NCI-H2081 (cell line): ENCODE measurements around the gene PPIP5K2.

Source experiments
- DNase-seq, 2 experiments: peaks; one replicate each; lab custom pipeline; 2025; lab: John Stamatoyannopoulos, UW

The PPIP5K2 gene

GRCh38 chr5:103245761-103246160 is 125.7 kb downstream of the PPIP5K2 start:
- DNase-seq = no peak

- DNase-seq = no peak
Observed at GRCh38 chr5:103247118-103247517, 127.0 kb downstream of the PPIP5K2 start.

GRCh38 chr5:103249068-103249467 is 129.0 kb downstream of the PPIP5K2 start:
- DNase-seq = no peak

- DNase-seq = no peak
Observed at GRCh38 chr5:103254921-103255320, 134.8 kb downstream of the PPIP5K2 start.

GRCh38 chr5:103255691-103256090 is 135.6 kb downstream of the PPIP5K2 start:
- DNase-seq = no peak

- no peak for DNase-seq
Observed at GRCh38 chr5:103256178-103256577, 136.1 kb downstream of the PPIP5K2 start.

GRCh38 chr5:103258368-103258956 is 138.4 kb downstream of the PPIP5K2 start, which contains the start of gene MACIR:
Gene MACIR (plus strand): TSS chr5:103258763. CDS start chr5:103275920, 17,157 bp downstream.
- DNase-seq = peak; percentile 89 to 90

- peak; percentile 62 to 63 for DNase-seq
Observed at GRCh38 chr5:103258957-103259704, 139.0 kb downstream of the PPIP5K2 start.

GRCh38 chr5:103259705-103260355 is 139.7 kb downstream of the PPIP5K2 start:
- DNase-seq = peak; percentile 8 to 47

- DNase-seq = no peak
Observed at GRCh38 chr5:103260951-103261350, 140.8 kb downstream of the PPIP5K2 start.
